ENCODE data around the gene KDM6B.

Gene KDM6B

GRCh38 chr17:7864995-7865650 lies 31.1 kb downstream of the KDM6B start:
- DNase-seq (ENCODE audit: extremely low read depth, low read depth) = no peak
- H3K4me3 ChIP-seq (replicated peaks; ENCODE audit: low read depth, low read length) = no peak overlapping the region
- TF ChIP-seq CTCF (IDR thresholded peaks at IDR 0.05; ENCODE audit: low read depth, low read length, missing control alignments) = no peak

GRCh38 chr17:7867881-7868329 lies 33.9 kb downstream of the KDM6B start:
- TF ChIP-seq CTCF (IDR thresholded peaks at IDR 0.05; ENCODE audit: low read depth, low read length, missing control alignments) = no peak
- no peak for DNase-seq (ENCODE audit: extremely low read depth, low read depth)
- no peak overlapping the region for H3K4me3 ChIP-seq (replicated peaks; ENCODE audit: low read depth, low read length)

GRCh38 chr17:7873051-7873450 lies 39.0 kb downstream of the KDM6B start:
- no peak overlapping the region for H3K4me3 ChIP-seq (replicated peaks; ENCODE audit: low read depth, low read length)
- DNase-seq (ENCODE audit: extremely low read depth, low read depth) = no peak

GRCh38 chr17:7875804-7876370 lies 41.9 kb downstream of the KDM6B start:
- H3K4me3 ChIP-seq (replicated peaks; ENCODE audit: low read depth, low read length) = no peak overlapping the region
- TF ChIP-seq CTCF (IDR thresholded peaks at IDR 0.05; ENCODE audit: low read depth, low read length, missing control alignments) = no peak

More at GRCh38 chr17:7873051-7873450, 39.0 kb downstream of the KDM6B start:
- TF ChIP-seq CTCF (IDR thresholded peaks at IDR 0.05; ENCODE audit: low read depth, low read length, missing control alignments) = no peak

GRCh38 chr17:7878234-7878633 lies 44.2 kb downstream of the KDM6B start:
- TF ChIP-seq CTCF (IDR thresholded peaks at IDR 0.05; ENCODE audit: low read depth, low read length, missing control alignments) = no peak
- DNase-seq (ENCODE audit: extremely low read depth, low read depth) = no peak
- H3K4me3 ChIP-seq (replicated peaks; ENCODE audit: low read depth, low read length) = no peak overlapping the region

More at GRCh38 chr17:7875804-7876370, 41.9 kb downstream of the KDM6B start:
- DNase-seq (ENCODE audit: extremely low read depth, low read depth) = no peak

GRCh38 chr17:7880076-7880868 lies 46.3 kb downstream of the KDM6B start:
- DNase-seq (ENCODE audit: extremely low read depth, low read depth) = no peak
- no peak overlapping the region for H3K4me3 ChIP-seq (replicated peaks; ENCODE audit: low read depth, low read length)

More at GRCh38 chr17:7880076-7880868, 46.3 kb downstream of the KDM6B start:
- no peak for TF ChIP-seq CTCF (IDR thresholded peaks at IDR 0.05; ENCODE audit: low read depth, low read length, missing control alignments)
